Stimulated activated CD8-positive, alpha-beta memory T cell treated with anti-CD3 and anti-CD28 coated beads, Interleukin-7, amount 100 ng/mL, for 24 hours (primary cell): ENCODE measurements around the gene TICRR.

Experiments
- DNase-seq: peaks from one replicate; pipeline ENCODE4 v3.0.0-alpha.2; 2020; ENCODE audit warnings: low read depth

TICRR gene

GRCh38 chr15:89629829-89630228 lies 54.6 kb downstream of the TICRR start:
- no peak for DNase-seq

GRCh38 chr15:89630260-89630659 lies 55.0 kb downstream of the TICRR start:
- DNase-seq: no peak

- no peak for DNase-seq
Observed at GRCh38 chr15:89630974-89631901, 56.0 kb downstream of the TICRR start.

GRCh38 chr15:89631902-89632264 lies 56.6 kb downstream of the TICRR start:
- no peak for DNase-seq

- DNase-seq: no peak
Observed at GRCh38 chr15:89632563-89633430, 57.5 kb downstream of the TICRR start.

- DNase-seq: no peak
Observed at GRCh38 chr15:89633585-89633984, 58.3 kb downstream of the TICRR start.

GRCh38 chr15:89640245-89640644 lies 65.0 kb downstream of the TICRR start:
- no peak for DNase-seq

GRCh38 chr15:89641053-89641452 lies 65.8 kb downstream of the TICRR start:
- DNase-seq: no peak

- DNase-seq: no peak
Observed at GRCh38 chr15:89642106-89642505, 66.8 kb downstream of the TICRR start.

- DNase-seq: no peak
Observed at GRCh38 chr15:89645680-89646079, 70.4 kb downstream of the TICRR start.

- DNase-seq: no peak
Observed at GRCh38 chr15:89646416-89647141, 71.3 kb downstream of the TICRR start.

- DNase-seq: peak; percentile 57
Observed at GRCh38 chr15:89647191-89647851, 72.1 kb downstream of the TICRR start.

- DNase-seq: no peak
Observed at GRCh38 chr15:89648106-89649012, 73.1 kb downstream of the TICRR start.

GRCh38 chr15:89649013-89649625 lies 73.8 kb downstream of the TICRR start:
- no peak for DNase-seq

GRCh38 chr15:89649716-89650115 lies 74.4 kb downstream of the TICRR start:
- no peak for DNase-seq

- no peak for DNase-seq
Observed at GRCh38 chr15:89652131-89652530, 76.9 kb downstream of the TICRR start.

GRCh38 chr15:89652666-89653065 lies 77.4 kb downstream of the TICRR start:
- no peak for DNase-seq

GRCh38 chr15:89653578-89653977 lies 78.3 kb downstream of the TICRR start:
- DNase-seq: no peak

- DNase-seq: no peak
Observed at GRCh38 chr15:89654301-89654761, 79.1 kb downstream of the TICRR start.
